Effector CD4-positive, alpha-beta T cell (primary cell): ENCODE data around the gene GTF2B.
"Not testable (repeated sequence)": the region's sequence is repeated elsewhere in the genome, so short reads cannot be mapped to it uniquely, and the experiment has no call there.

ENCODE experiments used
- DNase-seq: peaks from one replicate; pipeline ENCODE4 v3.0.0-alpha.2; 2020
- total RNA-seq: gene quantifications from one replicate; lab custom pipeline; 2026; lab: John Stamatoyannopoulos, UW

The GTF2B gene, protein sequence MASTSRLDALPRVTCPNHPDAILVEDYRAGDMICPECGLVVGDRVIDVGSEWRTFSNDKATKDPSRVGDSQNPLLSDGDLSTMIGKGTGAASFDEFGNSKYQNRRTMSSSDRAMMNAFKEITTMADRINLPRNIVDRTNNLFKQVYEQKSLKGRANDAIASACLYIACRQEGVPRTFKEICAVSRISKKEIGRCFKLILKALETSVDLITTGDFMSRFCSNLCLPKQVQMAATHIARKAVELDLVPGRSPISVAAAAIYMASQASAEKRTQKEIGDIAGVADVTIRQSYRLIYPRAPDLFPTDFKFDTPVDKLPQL
- 147 reads per million, percentile 89 among the genes with 10 or more reads in this experiment for total RNA-seq

- peak; percentile 95 for DNase-seq
Measured at GRCh38 chr1:88891318-88891950, at the start of gene GTF2B. Gene GTF2B (minus strand): TSS chr1:88891567. CDS start chr1:88891499, 68 bp downstream.

- not testable (repeated sequence) for DNase-seq
Measured at GRCh38 chr1:88938528-88938927, 47.2 kb upstream of the GTF2B start.

- no peak for DNase-seq
Measured at GRCh38 chr1:88936760-88937342, 45.5 kb upstream of the GTF2B start.

DNA sequence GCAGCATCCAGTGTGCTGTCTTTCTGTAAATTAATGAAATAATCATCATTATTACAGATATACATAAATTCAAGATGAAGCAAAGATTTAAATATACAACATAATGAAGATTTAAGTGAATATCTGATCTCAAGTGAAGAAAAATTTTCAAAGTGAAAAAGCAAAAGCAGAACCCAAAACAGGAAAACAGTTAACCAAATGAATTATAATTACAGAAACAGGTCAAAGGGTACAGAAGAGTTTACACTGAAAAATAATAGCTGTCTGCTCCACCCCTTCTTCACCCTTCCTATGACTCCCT lies 44.8 kb upstream of the GTF2B start:
- DNase-seq: no peak

- DNase-seq: no peak
Measured at GRCh38 chr1:88935522-88936222, 44.3 kb upstream of the GTF2B start.

GRCh38 chr1:88930176-88930575 lies 38.8 kb upstream of the GTF2B start:
- DNase-seq: not testable (repeated sequence)

DNA sequence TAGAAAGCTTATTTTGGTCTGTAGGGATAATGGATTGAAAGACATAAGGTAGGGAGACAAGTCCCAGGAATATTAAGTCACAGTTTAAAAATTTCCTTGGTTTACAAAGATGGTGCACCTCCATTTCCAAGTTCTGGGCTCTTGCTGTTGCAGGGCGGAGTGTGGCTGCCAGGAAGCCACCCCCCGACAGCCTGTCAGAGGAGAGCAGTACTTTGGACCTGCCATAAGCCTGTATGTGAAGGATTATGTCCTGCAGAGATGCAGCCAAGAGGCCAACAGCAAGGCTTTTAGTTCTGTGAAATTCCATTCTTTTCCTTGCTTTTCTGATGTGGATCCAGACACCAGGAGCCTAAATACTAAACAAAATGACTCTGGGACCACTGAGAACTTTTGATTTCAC lies 31.9 kb upstream of the GTF2B start:
- no peak for DNase-seq

- no peak for DNase-seq
Measured at GRCh38 chr1:88922214-88922613, 30.8 kb upstream of the GTF2B start.

GRCh38 chr1:88920845-88921244 lies 29.5 kb upstream of the GTF2B start:
- DNase-seq: no peak

- no peak for DNase-seq
Measured at GRCh38 chr1:88917321-88918025, 26.1 kb upstream of the GTF2B start.

DNA sequence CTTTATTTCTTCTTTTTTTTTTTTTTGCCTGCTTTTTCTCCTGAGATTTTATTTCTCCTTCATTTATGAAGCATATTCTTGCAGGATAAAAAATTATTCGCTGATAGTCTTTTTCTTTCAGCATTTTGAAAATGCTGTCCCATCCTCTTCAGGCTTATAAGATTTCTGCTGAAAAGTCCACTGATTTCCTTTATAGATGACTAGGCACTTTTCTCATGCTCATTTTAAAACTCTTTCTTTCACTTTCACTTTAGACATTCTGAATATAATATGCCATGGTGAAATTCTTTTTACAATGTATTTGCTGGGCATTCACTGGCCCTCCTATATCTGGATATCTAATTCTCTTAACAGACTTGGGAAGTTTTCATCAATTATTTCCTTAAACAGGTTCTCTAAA lies 25.5 kb upstream of the GTF2B start:
- no peak for DNase-seq

- DNase-seq: not testable (repeated sequence)
Measured at GRCh38 chr1:88911800-88912199, 20.4 kb upstream of the GTF2B start.

- DNase-seq: no peak
Measured at GRCh38 chr1:88911161-88911560, 19.8 kb upstream of the GTF2B start.

GRCh38 chr1:88910401-88910800 lies 19.0 kb upstream of the GTF2B start:
- DNase-seq: no peak

- no peak for DNase-seq
Measured at GRCh38 chr1:88900883-88901282, 9.5 kb upstream of the GTF2B start.

- DNase-seq: no peak
Measured at GRCh38 chr1:88897070-88897730, 5.8 kb upstream of the GTF2B start.

DNA sequence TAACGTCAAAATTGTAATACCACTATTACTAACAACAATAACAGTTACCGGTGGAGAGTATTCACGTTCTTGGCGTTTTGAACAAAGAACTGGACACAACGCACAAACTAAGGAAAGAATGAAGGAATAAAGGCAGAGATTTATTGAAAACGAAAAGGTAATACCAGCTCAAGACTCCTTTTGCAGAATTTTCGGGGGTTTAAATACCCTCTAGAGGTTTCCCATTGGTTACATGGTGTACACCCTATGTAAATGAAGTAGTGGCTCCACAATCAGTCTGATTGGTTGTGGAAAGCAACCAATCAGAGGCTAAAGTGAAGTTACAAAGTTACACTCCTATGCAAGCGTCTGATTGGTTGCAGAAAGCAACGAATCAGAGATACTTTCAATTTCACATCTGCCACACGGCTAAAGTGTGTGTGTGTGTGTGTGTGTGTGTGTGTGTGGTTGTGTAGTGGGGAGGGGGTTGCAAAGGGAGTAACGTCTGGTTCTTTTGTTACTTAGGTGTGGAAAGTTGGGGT lies 1.1 kb upstream of the GTF2B start:
- DNase-seq: no peak

DNA sequence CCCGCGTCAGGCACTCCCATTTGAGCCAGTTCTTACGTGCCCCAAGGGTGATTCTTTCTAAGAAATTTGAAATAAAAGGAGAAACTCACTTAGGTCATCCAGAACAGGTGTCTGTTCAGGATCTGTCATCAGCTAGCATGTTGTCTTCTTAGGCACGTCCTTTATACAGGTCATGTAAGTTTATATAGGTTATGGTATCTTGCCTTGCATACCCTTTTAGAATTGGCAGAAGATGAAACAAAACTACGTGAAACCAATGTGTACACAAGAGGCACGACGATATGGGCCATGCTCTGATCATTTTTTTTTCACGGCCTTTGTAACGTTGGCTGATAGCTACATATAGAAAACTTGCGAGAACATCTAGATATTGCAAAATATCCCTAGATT lies 579 bp upstream of the GTF2B start:
- no peak for DNase-seq

- peak; percentile 18 for DNase-seq
Measured at GRCh38 chr1:88890791-88891317, 513 bp downstream of the GTF2B start.

DNA sequence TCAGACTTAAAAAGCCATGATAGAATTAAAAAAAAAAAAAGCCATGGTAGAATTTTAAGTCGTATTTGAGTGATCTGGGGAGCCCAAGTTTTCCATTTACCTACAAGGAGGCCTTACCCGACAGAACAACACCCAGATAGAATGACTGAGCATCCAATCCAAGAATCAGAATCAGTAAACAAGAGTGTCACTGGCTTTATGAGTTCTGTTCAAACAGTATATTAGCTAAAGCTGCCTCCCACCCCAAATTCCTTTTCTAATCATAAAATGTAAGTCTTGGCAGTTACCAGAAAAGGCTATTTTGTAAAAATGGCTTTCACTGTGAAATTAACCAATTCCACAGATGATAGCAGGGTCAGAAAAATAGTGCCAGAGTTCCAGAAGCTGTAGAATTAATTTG lies 1.2 kb downstream of the GTF2B start:
- DNase-seq: no peak

- DNase-seq: no peak
Measured at GRCh38 chr1:88888750-88889149, 2.6 kb downstream of the GTF2B start.

GRCh38 chr1:88885933-88886332 lies 5.4 kb downstream of the GTF2B start:
- DNase-seq: no peak
